HG02798 (cell line): Measurements from ENCODE around the gene NCOA1.
"Not testable (repeated sequence)": the region's sequence is repeated elsewhere in the genome, so short reads cannot be mapped to it uniquely, and the experiment has no call there.

ENCODE experiments used
- ATAC-seq: cut with Tn5 transposase; IDR thresholded peaks from one replicate; pipeline ENCODE4 v1.9.1; 2021; ENCODE audit warnings: mild to moderate bottlenecking; ENCODE audit not compliant: unreplicated experiment, poor library complexity

The NCOA1 gene

GRCh38 chr2:24490690-24491541, at the start of gene NCOA1:
Gene NCOA1 (plus strand): TSS chr2:24491254. CDS start chr2:24658678, 167,424 bp downstream.
- ATAC-seq, result peak; percentile 80

GRCh38 chr2:24448797-24449196, 42.3 kb upstream of the NCOA1 start:
- no peak for ATAC-seq

GRCh38 chr2:24449344-24449743, 41.7 kb upstream of the NCOA1 start:
- no peak for ATAC-seq

GRCh38 chr2:24451805-24452501, 39.1 kb upstream of the NCOA1 start:
- ATAC-seq, result no peak

- no peak for ATAC-seq
Measured at GRCh38 chr2:24452502-24452885, 38.6 kb upstream of the NCOA1 start.

- ATAC-seq, result no peak
Measured at GRCh38 chr2:24453379-24454073, 37.5 kb upstream of the NCOA1 start.

- ATAC-seq, result no peak
Measured at GRCh38 chr2:24454294-24454693, 36.8 kb upstream of the NCOA1 start.

- ATAC-seq, result no peak
Measured at GRCh38 chr2:24456599-24457556, 34.2 kb upstream of the NCOA1 start.

GRCh38 chr2:24457696-24458386, 33.2 kb upstream of the NCOA1 start:
- ATAC-seq, result no peak

- ATAC-seq, result no peak
Measured at GRCh38 chr2:24459224-24460161, 31.6 kb upstream of the NCOA1 start.

GRCh38 chr2:24461685-24462084, 29.4 kb upstream of the NCOA1 start:
- no peak for ATAC-seq

GRCh38 chr2:24463271-24463670, 27.8 kb upstream of the NCOA1 start:
- ATAC-seq, result no peak

GRCh38 chr2:24466871-24467870, 23.9 kb upstream of the NCOA1 start:
- no peak for ATAC-seq

- ATAC-seq, result not testable (repeated sequence)
Measured at GRCh38 chr2:24468453-24468852, 22.6 kb upstream of the NCOA1 start.

- ATAC-seq, result no peak
Measured at GRCh38 chr2:24469148-24469650, 21.9 kb upstream of the NCOA1 start.

GRCh38 chr2:24471662-24472061, 19.4 kb upstream of the NCOA1 start:
- no peak for ATAC-seq

GRCh38 chr2:24472416-24472815, 18.6 kb upstream of the NCOA1 start:
- ATAC-seq, result no peak
